GM12878 (cell line): ENCODE data around the gene CFLAR. TPM values are rescaled to one million over a fixed set of nuclear protein-coding genes. Genes with fewer than 3 reads are reported as not detected.

Source experiments
- ETV6 ChIP-seq, 2 experiments: fragments of 450-650 bp in 1 of 2; IDR thresholded peaks in 1 of 2; conservative IDR thresholded peaks in 1 of 2; 2 replicates each; pipeline ENCODE4 v1.6.1; 2014; ENCODE audit warnings: antibody characterized with exemption in 1 of 2, borderline replicate concordance in 1 of 2, low read depth in 1 of 2, mild to moderate bottlenecking in 1 of 2, moderate library complexity in 1 of 2
- FOXM1 ChIP-seq: IDR thresholded peaks from 2 replicates; pipeline ENCODE4 v1.6.1; 2012; ENCODE audit warnings: low read depth, mild to moderate bottlenecking, inconsistent platforms, low read length, moderate library complexity
- GABPA ChIP-seq: IDR thresholded peaks from 2 replicates; pipeline ENCODE4 v1.6.1; 2014; ENCODE audit warnings: antibody characterized with exemption, low read depth, mild to moderate bottlenecking, inconsistent platforms
- GATAD2B ChIP-seq: fragments of 450-650 bp; conservative IDR thresholded peaks from 2 replicates; pipeline ENCODE4 v1.6.1; 2017; ENCODE audit warnings: low read depth, mild to moderate bottlenecking, moderate library complexity
- NFYA ChIP-seq: IDR thresholded peaks from 2 replicates; pipeline ENCODE4 v1.6.1; 2011; ENCODE audit warnings: low read depth, mild to moderate bottlenecking, low read length, improper control_type of control experiment, borderline replicate concordance
- NRF1 ChIP-seq: conservative IDR thresholded peaks from 2 replicates; pipeline ENCODE4 v1.6.1; 2011; ENCODE audit warnings: mild to moderate bottlenecking, low read depth, low read length, improper control_type of control experiment
- ZNF274 ChIP-seq: IDR thresholded peaks from one replicate; pipeline ENCODE4 v1.8.0; 2011; ENCODE audit not compliant: insufficient read length, insufficient read depth
- polyA plus RNA-seq, 11 experiments: library from polyadenylated mRNA; depleted of rRNA in 4 of 11; unstranded in 6 of 11; stranded (reverse) in 5 of 11; fragments of >200 nt; fragmentation: Nextera tagmentation in 4 of 11; fragmentation: Illumina TruSeq in 1 of 11; extraction: Ambion mirVana in 4 of 11; extraction: Trizol in 1 of 11; gene quantifications; 1 replicate in 1 of 11; 2 replicates in 10 of 11; pipeline versions ENCODE4 v1.2.1 to v1.2.3, GENCODE V29; 2011 to 2016; ENCODE audit warnings: inconsistent platforms in 2 of 11, missing spikeins in 2 of 11, low read depth in 1 of 11
- total RNA-seq, 4 experiments: library from RNA; depleted of rRNA in 3 of 4; stranded (reverse); fragments of >200 nt in 3 of 4; fragmentation: Illumina TruSeq in 1 of 4; extraction: Trizol in 1 of 4; gene quantifications; 2 replicates each; pipeline versions ENCODE4 v1.2.1 to v1.2.3, GENCODE V29; 2013 to 2021
- TF ChIP-seq, protein P1 (sequence below): IDR thresholded peaks from 2 replicates; pipeline ENCODE4 v1.6.1; 2012; ENCODE audit warnings: low read depth, low read length, improper control_type of control experiment
- TF ChIP-seq, protein P2 (sequence below): fragments of 450-650 bp; formaldehyde crosslinking; IDR thresholded peaks from 2 replicates; pipeline ENCODE4 v1.5.0; 2022; ENCODE audit warnings: mild to moderate bottlenecking, missing genetic modification characterization
- TF ChIP-seq, protein P3 (sequence below): IDR thresholded peaks from 2 replicates; pipeline ENCODE4 v1.6.1; 2012; ENCODE audit warnings: low read depth, low read length, improper control_type of control experiment
- TF ChIP-seq, protein P4 (sequence below): fragments of 150-350 bp; IDR thresholded peaks from 2 replicates; pipeline ENCODE4 v1.6.1; 2016; ENCODE audit warnings: low read depth, low read length
- TF ChIP-seq, protein P5 (sequence below): IDR thresholded peaks from 2 replicates; pipeline ENCODE4 v1.6.1; 2012; ENCODE audit warnings: low read depth, low read length, improper control_type of control experiment

CFLAR gene
- total and polyA plus RNA-seq, 10 of the 15 experiments (the other 5 are each of a cell fraction or from before 2014, with no cell fraction given), result 80.6 to 181 (median 101) TPM

DNA sequence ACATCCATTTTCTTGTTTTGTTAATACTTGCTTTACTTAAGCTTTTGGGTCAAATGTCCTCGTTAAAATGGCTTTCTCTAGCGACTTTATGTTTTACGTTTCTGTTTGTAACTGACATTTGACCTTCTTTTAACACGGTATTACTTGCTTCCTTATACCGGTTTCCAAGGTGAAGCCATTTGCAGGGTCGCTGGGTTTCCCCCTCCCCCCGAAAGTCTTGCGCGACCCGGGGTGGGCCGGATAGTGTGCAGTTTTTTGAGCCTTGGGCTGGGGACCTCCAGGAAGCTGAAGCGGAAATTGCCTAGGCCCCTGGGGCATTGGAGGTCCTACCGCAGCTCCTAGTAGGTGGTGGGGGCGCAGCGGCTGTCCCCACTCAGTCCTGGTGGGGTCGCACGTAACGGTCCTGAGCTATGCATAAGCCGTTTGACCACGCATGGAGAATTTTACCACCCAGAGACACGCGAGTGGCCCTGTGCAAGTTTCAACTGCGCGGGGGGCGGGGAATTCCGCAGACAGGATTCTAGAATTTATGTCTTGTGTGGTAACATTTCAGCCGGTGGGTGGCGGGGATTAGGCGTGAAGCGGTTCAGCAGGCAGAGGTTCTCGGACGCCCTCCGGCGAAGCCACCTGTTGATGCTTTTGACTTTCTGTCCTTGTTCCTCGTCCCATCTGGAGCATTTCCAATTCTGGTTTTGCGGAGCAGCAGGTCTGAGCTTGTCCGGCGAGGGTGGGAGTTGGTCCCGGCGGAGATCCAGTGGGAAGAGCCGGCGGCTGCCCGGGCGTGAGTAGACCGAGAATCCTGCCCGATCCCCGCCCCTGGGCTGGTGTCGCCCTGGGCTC is 2.4 kb downstream of the CFLAR start (continued):
- TF ChIP-seq, protein P1, sequence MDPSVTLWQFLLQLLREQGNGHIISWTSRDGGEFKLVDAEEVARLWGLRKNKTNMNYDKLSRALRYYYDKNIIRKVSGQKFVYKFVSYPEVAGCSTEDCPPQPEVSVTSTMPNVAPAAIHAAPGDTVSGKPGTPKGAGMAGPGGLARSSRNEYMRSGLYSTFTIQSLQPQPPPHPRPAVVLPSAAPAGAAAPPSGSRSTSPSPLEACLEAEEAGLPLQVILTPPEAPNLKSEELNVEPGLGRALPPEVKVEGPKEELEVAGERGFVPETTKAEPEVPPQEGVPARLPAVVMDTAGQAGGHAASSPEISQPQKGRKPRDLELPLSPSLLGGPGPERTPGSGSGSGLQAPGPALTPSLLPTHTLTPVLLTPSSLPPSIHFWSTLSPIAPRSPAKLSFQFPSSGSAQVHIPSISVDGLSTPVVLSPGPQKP, result no peak; the same call in 1 of the 2 replicates
- TF ChIP-seq, protein P2, sequence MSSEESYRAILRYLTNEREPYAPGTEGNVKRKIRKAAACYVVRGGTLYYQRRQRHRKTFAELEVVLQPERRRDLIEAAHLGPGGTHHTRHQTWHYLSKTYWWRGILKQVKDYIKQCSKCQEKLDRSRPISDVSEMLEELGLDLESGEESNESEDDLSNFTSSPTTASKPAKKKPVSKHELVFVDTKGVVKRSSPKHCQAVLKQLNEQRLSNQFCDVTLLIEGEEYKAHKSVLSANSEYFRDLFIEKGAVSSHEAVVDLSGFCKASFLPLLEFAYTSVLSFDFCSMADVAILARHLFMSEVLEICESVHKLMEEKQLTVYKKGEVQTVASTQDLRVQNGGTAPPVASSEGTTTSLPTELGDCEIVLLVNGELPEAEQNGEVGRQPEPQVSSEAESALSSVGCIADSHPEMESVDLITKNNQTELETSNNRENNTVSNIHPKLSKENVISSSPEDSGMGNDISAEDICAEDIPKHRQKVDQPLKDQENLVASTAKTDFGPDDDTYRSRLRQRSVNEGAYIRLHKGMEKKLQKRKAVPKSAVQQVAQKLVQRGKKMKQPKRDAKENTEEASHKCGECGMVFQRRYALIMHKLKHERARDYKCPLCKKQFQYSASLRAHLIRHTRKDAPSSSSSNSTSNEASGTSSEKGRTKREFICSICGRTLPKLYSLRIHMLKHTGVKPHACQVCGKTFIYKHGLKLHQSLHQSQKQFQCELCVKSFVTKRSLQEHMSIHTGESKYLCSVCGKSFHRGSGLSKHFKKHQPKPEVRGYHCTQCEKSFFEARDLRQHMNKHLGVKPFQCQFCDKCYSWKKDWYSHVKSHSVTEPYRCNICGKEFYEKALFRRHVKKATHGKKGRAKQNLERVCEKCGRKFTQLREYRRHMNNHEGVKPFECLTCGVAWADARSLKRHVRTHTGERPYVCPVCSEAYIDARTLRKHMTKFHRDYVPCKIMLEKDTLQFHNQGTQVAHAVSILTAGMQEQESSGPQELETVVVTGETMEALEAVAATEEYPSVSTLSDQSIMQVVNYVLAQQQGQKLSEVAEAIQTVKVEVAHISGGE (CRISPR knock-in tag), result no peak
- TF ChIP-seq, protein P3, sequence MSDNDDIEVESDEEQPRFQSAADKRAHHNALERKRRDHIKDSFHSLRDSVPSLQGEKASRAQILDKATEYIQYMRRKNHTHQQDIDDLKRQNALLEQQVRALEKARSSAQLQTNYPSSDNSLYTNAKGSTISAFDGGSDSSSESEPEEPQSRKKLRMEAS, result peak; percentile 67
- no peak for TF ChIP-seq GABPA
- TF ChIP-seq FOXM1, result no peak
- peak; percentile 99 for TF ChIP-seq GATAD2B
- no peak for TF ChIP-seq ZNF274
- TF ChIP-seq ETV6 (conservative IDR thresholded peaks at IDR 0.05 in 1 of 2, IDR thresholded peaks at IDR 0.05 in 1 of 2; ENCODE audit: borderline replicate concordance in 1 of 2, low read depth in 1 of 2), result peak in 1 of 2 experiments; percentile 98; a peak in 2 of 4 replicates
- TF ChIP-seq NFYA, result no peak
- TF ChIP-seq, protein P4, sequence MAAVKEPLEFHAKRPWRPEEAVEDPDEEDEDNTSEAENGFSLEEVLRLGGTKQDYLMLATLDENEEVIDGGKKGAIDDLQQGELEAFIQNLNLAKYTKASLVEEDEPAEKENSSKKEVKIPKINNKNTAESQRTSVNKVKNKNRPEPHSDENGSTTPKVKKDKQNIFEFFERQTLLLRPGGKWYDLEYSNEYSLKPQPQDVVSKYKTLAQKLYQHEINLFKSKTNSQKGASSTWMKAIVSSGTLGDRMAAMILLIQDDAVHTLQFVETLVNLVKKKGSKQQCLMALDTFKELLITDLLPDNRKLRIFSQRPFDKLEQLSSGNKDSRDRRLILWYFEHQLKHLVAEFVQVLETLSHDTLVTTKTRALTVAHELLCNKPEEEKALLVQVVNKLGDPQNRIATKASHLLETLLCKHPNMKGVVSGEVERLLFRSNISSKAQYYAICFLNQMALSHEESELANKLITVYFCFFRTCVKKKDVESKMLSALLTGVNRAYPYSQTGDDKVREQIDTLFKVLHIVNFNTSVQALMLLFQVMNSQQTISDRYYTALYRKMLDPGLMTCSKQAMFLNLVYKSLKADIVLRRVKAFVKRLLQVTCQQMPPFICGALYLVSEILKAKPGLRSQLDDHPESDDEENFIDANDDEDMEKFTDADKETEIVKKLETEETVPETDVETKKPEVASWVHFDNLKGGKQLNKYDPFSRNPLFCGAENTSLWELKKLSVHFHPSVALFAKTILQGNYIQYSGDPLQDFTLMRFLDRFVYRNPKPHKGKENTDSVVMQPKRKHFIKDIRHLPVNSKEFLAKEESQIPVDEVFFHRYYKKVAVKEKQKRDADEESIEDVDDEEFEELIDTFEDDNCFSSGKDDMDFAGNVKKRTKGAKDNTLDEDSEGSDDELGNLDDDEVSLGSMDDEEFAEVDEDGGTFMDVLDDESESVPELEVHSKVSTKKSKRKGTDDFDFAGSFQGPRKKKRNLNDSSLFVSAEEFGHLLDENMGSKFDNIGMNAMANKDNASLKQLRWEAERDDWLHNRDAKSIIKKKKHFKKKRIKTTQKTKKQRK, result no peak
- TF ChIP-seq NRF1, result no peak
- TF ChIP-seq, protein P5, sequence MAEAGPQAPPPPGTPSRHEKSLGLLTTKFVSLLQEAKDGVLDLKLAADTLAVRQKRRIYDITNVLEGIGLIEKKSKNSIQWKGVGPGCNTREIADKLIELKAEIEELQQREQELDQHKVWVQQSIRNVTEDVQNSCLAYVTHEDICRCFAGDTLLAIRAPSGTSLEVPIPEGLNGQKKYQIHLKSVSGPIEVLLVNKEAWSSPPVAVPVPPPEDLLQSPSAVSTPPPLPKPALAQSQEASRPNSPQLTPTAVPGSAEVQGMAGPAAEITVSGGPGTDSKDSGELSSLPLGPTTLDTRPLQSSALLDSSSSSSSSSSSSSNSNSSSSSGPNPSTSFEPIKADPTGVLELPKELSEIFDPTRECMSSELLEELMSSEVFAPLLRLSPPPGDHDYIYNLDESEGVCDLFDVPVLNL, result 0 out of 2 replicates have a peak, but pooled peaks have one; percentile 26
